Activated T-cell treated with anti-CD3 and anti-CD28 coated beads, Interleukin-2, amount 50 U/mL, for 48 hours (primary cell): ENCODE measurements around the gene HRCT1.
A peak's percentile ranks its signal among the peaks of the same experiment; 100 is the strongest.
"Not testable (repeated sequence)": the region's sequence is repeated elsewhere in the genome, so short reads cannot be mapped to it uniquely, and the experiment has no call there.

ENCODE experiments used
- DNase-seq, 2 experiments: peaks; one replicate each; pipeline ENCODE4 v3.0.0-alpha.2; 2020

Gene HRCT1

GRCh38 chr9:35919212-35920008 is 13.4 kb downstream of the HRCT1 start:
- no peak for DNase-seq

GRCh38 chr9:35920051-35920620 is 14.1 kb downstream of the HRCT1 start:
- no peak for DNase-seq

DNA sequence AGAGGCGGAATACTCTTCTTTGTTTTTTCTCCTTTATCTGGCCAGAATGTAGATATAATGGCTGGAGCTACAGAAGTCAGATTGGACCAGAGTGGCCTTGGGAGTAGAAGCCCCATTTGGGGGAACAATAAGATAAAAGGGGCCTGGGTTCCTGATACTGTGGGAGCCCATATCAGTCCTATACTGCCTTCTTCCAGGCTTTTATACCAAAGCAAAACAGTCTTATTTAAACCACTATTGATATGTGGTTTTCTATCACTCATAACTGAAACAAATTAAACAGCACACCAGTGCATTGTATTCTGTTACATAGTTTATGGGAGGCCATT is 17.6 kb downstream of the HRCT1 start:
- no peak for DNase-seq

DNA sequence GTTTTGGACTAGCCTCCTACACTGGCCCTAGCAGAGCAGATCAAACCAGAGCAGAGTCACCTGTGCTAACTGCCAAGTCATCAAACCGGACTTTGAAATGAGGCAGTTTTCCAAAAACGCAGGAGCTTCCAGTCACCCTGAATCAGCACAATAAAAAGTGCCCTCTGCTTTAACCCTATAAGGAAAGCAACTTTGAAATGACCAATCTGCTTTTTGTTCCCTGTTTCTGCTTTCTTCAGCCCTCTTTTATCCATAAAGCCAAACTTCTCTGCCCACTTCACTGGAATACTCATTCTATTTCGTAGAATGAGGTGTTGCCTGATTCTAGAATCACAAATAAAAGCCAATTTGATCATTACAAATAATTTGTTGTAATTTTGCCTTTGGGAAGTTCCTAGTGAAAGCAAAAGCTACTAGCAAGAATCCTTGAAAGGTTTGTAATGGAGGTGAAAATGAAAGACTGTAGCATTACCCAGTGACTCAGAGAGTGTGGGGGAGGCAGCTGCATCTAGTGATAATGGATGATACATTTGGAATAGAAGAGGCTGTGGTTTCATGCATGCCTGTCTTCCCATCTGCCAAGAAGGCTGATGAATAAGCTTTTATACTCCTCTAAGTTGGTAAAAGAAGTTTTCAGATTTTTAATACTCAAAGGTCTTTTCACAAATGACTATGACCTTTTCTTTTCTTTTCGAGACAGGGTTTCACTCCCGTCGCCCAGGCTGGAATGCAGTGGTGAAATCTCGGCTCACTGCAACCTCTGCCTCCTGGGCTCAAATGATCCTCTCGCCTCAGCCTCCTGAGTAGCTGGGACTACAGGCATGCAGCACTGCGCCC is 18.1 kb downstream of the HRCT1 start:
- no peak for DNase-seq

GRCh38 chr9:35928591-35929452 is 22.8 kb downstream of the HRCT1 start:
- DNase-seq = no peak

- DNase-seq = no peak
Measured at GRCh38 chr9:35929453-35929718, 23.4 kb downstream of the HRCT1 start.

GRCh38 chr9:35930521-35930920 is 24.5 kb downstream of the HRCT1 start:
- no peak for DNase-seq

GRCh38 chr9:35930989-35931388 is 25.0 kb downstream of the HRCT1 start:
- DNase-seq = no peak

GRCh38 chr9:35932735-35933134 is 26.7 kb downstream of the HRCT1 start:
- DNase-seq = no peak

- DNase-seq = no peak
Measured at GRCh38 chr9:35933550-35934067, 27.6 kb downstream of the HRCT1 start.

GRCh38 chr9:35934069-35934468 is 28.1 kb downstream of the HRCT1 start:
- DNase-seq = not testable (repeated sequence)

GRCh38 chr9:35935261-35935660 is 29.3 kb downstream of the HRCT1 start:
- no peak for DNase-seq

DNA sequence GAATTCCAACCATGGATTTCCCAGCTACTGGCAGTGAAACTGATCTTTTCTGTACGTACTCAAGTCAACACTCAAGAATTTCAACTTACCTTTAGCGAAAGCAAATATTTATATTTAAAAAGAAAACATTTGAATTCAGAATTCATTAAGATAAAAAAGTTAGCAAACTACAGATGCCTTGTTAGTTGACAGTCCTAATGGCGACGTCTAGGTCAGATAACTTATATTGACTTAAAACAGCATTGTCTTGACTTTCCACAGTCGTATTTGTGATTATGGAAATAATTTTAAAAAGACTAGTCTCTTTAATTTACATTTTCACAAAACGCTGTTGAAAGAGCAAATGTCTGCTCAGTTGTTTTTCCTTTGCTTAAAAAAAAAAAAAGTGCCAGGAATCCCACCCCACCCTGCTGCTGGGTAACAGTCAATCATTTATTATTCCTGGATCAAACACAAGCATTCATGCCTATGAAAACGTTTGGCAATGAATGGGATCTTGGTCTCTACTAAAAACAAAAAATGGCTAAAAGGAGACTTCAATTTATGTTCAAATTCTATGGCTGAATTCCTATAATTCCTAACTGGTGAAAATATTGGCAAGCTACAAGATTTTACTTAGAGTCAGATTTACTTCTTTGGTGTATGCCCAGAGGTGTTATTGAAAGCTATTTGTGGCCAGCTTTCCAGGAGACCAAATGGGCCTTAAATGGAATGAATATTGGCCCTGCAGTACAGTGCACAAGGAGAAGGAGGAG is 29.9 kb downstream of the HRCT1 start:
- no peak for DNase-seq

DNA sequence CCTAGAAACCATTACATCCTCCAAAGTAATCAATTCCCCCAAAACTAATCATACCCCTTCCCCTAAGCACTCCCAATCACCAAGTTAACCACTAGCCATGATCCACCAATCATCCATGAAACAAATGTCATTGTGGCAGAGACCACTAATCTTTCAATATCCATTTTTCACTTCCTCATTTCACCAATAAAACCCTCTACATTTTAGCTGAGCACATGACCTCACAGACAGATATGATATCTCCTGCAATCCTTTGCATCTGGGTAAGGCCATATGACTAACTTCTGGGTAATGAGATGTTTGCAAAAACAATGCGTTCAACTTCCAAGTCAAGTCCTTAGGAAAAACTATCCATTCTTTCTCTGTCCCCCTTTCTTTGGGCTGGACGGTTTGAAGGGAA is 31.2 kb downstream of the HRCT1 start:
- no peak for DNase-seq

DNA sequence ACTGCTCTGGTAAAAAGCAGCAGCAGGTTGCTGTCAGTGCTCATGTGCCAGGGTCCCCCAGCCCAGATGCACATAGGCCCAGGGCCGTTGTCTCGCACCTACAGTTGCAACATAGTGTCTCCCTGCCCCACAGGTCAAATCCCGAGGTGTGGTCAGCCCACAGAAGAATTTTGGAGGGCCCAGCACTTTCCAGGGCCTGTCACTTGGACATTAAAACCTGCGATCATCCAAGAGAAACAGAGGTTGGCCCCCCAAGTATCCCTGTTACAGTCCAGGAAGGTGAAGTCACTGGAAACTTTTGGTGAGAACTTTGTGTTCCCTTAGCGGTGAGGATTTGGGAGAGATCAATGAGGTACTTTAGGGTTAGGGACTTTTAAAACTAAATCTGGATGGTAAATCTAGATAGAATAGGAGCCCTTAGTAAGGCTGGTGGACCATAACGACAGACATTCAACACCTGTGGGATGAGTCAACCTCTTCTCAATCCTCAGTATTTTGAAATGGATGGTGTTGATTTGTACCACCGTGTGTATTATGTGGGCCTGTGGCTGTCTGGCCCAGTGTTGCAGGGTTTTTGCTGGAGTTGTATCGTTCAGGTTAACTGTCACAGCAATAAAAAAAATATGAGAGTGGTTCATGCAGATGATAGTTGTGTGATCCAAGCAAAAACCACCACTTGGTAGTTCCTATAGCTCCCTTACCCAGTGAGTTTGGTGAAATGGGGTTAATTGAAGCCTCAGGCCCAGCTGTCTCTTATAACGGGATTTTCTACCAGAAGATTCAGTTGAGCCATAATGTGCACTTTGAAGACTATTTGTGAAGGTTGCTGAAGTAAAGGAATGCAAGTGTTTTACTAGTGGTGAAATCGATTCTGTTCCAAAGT is 32.7 kb downstream of the HRCT1 start:
- DNase-seq = no peak

DNA sequence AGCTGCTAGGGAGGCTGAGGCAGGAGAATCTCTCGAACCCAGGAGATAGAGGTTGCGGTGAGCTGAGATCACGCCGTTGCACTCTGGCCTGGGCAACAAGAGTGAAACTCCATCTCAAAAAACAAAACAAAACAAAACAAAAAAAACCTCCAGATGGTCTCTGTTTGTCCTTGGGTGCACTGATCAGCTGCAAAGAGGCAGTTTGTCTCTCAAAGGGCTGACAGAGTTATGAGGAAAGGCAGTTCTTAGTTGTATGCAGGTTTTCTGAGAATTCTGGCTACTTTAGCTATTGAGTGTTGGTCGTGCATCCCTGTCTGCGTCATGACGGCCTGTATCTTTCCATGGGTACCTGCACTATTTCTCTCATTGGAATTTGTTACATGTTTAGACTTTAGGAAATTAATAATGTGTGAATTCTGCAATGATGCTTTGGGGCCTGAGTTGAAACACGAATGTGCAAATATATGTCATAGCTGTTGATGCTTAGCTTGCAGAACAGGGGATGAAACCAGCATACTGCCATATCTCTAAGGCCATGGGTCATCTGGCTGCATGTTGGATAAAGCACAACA is 33.8 kb downstream of the HRCT1 start:
- DNase-seq = no peak

DNA sequence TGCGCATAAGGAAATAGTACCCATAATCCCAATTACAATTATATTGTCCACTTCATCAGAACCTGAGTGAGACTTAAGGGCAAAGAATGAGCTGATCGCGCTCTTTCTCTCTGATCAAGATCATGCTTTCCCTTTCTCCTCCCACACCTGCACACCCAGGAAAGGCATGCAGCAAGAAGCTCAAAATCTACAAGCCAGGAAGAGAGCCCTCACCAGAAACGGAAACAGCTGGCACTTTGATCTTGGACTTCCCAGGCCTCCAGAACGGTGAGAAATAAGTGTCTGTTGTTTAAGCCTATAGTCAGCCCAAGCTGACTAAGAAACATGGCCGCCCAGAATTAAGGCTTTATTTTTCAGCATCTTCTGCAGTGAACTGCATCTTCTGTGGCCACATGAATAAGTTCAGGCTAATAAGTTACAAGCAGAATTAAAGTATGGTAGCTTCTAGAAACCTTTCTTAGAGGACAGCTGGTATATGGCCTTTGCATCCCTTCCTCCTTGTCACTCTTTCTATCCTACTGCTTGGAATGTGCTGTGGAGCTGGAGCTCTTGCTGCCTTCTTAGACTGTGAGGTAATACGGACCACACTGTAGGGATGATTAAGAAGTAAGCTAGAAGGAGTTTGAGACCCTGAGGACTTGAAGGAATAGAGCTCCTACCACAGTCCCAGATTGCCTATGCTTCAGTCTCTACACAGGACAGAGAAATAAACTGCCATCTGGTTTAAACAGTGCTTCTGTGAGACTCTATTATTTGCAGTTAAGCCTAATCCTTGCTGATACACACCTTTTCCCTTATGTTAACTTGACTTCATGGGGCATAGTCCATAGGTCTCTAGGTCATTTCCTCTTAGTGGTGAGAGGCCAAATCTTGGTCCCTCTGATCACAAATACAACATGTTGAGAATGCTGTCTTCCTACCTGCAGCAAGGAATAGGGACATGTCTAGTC is 34.7 kb downstream of the HRCT1 start:
- peak in 1 of 2 experiments; percentile 35 for DNase-seq

DNA sequence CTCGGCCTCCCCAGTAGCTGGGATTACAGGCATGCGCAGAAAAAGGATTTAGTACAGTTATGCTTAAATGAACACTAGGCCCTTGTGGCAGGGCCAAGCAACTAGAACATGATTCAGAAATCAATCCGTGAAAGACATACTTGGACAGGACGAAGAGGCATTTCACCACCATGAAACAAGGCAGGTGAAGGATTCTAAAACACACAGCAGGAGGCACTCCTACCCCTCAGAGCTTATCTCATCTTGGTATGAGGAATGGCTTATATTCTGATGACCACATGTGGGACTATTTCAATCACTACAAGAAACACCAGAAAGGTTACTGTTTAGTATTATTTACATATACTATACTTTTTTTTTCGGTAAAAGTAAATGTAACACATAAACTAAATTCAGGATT is 36.3 kb downstream of the HRCT1 start:
- DNase-seq = no peak

DNA sequence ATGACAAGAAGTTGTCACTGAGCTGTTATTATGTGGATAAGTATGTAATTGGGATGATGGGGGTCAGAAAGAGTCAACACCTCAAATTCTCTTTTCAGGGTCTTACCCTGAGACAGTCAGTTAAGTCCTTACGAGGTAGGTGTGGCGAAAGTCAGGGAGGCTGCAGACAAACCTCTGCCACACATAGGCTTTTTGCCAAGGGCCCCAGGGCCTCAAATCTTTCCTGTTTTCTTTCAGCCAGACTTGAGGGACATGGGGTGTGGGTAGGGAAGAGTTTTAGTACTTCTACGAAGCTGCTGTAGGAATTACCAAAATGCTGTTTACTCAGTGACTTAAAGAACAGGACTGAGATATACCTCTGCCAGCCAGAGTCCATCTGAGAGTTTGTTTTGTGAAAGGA is 38.2 kb downstream of the HRCT1 start:
- no peak for DNase-seq

- DNase-seq = no peak
Measured at GRCh38 chr9:35944841-35945240, 38.8 kb downstream of the HRCT1 start.
